HG03159 (cell line): ENCODE data around the gene UNC119B.
"Not testable (repeated sequence)": the region's sequence is repeated elsewhere in the genome, so short reads cannot be mapped to it uniquely, and the experiment has no call there.

Source experiments
- ATAC-seq: cut with Tn5 transposase; IDR thresholded peaks from one replicate; pipeline ENCODE4 v1.9.1; 2021; ENCODE audit warnings: mild to moderate bottlenecking, moderate library complexity; ENCODE audit not compliant: unreplicated experiment

The UNC119B gene

DNA sequence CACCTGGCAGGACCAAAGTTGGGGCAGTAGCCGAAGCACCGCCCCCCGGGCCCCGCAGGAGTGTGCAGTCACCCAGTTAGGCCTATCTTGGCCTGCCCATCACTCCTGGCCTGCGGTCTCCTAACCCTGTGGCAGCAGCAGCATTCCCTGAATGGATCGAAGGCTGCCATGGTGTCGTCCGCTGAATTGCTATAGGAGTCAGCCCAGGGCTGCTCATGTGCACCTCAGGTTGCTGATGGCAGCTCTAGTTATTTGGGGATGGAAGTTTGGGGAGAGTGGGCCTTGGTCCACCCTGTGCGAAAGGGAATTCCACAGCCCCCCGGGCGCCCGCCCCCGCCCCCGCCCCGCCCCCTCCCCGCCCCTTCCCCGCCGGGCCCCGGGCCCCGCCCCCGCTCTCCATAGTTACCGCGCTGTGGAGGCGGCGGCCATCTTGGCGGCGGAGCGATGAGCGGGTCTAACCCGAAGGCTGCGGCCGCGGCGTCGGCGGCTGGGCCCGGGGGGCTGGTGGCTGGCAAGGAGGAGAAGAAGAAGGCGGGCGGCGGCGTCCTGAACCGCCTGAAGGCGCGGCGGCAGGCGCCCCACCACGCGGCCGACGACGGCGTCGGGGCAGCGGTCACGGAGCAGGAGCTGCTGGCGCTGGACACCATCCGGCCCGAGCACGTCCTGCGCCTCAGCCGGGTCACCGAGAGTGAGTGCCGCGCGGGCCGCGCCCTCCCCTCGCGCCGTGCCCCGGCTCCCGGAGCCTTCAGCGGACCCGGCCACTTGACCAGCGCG is at the start of gene UNC119B:
UNC119B (plus strand) TSS at position 428 of the 774 bp plus-strand sequence; CDS start at position 445, 17 bp downstream.
- ATAC-seq: peak; percentile 62

DNA sequence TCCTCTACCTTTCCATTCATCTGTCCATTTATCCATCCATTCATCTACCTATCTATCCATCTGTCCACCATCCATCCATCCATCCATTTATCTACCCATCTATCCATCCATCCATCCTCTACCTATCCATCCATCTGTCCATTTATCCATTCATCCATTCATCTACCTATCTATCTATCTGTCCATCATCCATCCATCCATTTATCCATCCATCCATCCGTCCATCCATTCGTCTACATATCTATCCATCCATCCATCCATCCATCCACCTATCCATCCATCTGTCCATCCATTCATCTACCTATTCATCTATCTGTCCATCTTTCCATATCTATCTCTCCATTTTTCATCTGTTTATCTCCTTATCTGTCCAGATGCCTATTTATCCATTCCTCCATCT is 48.8 kb upstream of the UNC119B start:
- no peak for ATAC-seq

DNA sequence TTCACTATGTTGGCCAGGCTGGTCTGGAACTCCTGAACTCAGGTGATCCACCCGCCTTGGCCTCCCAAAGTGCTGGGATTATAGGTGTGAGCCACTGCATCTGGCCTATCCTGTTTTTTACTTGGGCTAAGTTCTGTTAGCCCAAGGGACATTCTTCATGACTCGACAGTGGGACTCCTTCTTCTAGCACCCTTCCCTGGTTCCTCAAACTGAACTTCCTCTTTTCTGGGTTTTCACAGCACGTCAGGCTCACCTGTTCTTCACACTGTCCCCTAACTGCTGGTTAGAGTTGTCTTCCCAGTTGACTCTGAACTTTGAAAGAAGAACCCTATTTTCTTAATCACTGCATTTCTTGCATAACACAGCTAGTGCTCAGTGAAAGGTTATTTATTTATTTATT is 47.4 kb upstream of the UNC119B start:
- no peak for ATAC-seq

DNA sequence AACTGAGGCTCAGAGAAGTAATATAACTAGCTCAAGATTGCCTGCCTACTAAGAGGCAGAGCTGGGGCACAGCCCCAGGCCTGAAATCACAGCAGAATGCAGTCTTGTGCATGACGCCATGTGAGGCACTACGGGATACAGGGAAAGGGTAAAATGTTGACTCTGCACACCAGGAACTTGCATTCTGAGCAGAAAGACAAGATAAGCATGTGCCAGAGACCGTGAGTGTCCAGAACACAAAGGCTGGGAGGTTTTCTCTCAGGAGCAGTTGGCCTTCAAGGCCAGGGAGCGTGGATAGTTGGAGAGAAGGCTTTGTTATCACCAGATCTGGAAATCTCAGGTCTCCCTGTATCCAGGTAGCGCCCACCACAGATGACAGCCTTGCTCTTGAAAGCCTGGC is 46.5 kb upstream of the UNC119B start:
- ATAC-seq: no peak

DNA sequence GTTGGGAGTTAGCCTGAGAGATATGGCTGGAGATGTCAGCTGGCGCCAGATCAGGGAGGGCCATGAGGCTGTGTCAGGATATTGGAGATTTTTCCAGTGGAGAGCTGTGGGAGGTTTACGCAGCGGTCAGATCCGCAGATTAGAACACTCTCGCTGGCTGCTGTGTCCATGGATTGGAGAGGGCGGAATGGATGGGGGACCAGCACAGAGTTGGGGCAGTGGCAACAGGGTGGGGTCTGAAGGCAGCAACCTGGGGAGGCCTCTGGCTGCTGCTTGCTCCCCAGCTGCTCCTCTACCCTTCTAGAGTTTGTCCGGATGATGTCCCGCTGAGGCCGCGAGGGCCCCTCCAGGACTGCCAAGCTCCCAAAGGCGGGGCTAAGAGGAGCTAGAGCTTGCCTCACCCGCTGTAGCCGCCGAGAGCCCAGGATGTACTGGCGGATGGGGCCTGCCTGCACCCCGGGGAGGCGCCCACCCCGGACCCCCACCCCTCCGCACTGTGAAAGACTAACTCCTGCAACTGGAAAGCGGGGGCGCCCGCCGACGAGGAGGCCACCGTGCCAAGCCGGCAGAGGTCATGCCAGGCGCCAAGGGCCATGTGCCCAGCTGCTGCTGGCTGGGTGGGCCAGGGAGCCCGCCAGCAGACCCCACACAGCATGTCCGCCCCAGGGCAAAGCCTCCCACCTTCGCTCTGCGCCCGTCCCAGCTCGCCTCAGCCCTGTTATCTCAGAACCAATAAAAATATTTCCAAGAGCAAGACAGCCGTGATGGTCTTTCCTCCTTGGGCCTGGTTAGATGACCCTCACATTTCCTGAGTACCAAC is 43.5 kb upstream of the UNC119B start:
- no peak for ATAC-seq

DNA sequence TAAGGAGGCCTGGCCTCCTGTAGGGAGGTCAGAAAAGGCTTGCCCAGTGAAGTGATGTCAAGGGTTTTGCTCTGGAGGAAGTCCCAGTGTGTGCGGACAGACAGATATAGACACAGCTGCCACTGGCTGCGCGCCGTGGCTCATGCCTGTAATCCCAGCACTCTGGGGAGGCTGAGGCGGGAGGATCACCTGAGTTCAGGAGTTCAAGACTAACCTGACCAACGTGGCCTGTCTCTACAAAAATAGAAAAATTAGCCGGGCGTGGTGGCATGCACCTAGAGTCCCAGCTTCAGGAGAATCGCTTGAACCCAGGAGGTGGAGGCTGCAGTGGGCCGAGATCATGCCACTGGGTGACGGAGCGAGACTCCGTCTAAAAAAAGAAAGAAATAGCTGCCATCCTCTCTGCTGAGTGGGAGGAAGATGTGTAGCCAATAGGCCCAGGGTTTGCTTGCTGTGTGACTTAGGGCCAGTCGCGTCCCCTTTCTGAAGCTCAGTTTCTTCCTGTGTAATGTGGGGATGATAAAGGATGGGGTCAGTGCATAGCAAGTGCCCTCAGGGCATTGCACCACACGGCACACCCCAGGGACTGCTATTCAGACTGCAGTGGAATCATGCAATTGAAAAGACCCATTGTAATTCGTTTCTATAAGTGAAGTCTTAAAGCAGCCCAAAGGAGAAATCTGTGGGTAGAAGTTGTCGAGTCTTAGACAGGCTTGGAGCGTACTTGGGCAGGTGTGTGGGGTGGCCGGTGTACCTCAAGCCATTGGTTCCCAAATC is 42.0 kb upstream of the UNC119B start:
- no peak for ATAC-seq

DNA sequence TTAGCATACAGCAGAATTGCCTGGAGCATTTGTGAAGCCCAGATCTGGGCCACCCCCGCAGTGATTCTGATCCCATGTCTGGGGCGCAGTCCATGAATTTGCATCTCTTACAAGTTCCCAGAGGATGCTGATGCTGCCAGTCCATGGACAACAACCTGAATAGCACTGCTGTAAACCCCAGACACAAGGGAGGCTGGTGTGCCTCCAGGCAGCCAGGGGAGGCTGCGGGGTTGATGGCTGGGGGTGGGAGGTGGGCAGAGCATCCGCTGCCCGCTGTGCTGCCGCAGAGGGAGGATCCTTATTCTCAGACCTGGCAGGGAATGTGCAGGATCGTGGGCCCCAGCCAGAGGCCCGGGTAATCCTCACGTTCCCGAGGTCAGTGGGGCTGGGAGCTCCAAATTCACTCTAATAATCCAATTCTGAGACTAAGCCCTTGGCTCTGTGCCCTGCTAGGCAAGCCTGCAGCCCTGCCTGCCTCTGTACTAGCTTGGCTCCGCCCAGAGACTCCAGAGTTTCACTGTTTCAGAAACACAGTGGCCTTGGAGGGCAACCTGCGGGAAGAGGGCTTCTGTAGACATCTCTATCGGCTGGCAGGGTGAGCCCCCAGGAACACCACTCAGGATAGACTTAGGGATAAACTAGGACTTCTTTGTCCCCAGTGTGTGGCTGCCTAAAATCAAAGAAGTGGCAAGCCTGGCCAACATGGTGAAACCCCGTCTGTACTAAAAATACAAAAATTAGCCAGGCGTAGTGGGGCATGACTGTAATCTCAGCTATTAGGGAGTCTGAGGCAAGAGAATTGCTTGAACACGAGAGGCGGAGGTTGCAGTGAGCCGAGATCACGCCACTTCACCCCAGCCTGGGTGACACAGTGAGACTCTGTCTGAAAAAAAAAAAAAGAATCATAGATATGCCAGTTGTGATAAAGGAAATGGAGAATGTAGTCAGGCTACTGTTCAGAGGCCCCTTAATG is 41.1 kb upstream of the UNC119B start:
- ATAC-seq: peak; percentile 58

DNA sequence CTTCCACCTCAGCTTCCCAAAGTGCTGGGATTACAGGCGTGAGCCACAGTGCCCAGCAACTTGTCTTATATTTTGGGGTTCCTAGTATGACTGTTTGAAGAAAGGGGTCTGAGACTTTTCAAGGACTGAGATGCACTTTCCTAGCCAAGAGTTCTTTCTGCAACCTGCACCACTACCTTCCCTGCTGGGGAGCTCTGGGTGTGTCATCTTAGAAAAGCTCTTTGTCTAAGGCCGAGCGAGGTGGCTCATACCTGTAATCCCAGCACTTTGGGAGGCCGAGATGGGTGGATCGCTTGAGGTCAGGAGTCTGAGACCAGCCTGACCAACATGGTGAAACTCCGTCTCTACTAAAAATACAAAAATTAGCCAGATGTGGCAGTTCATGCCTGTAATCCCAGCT is 40.0 kb upstream of the UNC119B start:
- not testable (repeated sequence) for ATAC-seq

DNA sequence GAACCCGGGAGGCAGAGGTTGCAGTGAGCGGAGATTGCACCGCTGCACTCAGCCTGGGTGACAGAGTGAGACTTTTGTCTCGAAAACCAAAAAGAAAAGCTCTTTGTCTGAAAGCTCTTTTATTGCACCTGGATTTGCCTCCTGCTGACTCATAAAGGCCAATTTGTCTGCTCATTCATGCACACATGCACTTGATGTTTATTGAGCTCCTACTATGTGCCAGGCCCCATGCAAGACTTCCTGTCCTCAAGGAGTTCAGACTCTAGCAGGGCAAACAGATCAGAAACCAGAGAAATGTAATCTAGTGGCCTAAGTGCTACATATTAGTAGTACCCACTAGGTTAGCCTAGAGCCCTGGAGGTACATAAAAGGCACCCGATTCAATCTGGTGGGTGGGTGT is 39.6 kb upstream of the UNC119B start:
- ATAC-seq: no peak

DNA sequence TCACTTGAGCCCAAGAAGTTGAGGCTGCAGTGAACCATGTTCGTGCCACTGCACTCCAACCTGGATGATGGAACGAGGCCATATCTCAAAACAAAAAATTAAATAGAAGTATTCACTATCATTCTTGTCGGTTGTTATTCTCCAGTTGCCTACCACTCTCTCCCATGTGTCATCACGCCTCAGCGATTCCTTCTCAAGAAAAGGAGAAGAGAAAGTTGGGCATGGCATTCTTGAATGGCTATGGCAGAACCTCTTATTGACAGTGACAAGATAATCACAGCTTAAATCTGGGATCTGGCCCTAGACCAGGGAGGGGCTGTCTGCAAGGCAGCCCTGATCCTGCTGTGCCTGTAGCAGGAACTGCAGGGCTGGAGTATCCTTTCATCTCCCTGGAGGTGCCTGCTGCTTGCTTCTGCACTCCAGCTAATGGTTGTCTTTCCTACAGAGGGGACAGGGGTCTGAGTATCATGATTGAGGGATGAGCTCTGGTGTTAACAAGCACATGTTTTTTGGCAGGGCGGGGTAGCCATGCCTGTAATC is 36.1 kb upstream of the UNC119B start:
- no peak for ATAC-seq

DNA sequence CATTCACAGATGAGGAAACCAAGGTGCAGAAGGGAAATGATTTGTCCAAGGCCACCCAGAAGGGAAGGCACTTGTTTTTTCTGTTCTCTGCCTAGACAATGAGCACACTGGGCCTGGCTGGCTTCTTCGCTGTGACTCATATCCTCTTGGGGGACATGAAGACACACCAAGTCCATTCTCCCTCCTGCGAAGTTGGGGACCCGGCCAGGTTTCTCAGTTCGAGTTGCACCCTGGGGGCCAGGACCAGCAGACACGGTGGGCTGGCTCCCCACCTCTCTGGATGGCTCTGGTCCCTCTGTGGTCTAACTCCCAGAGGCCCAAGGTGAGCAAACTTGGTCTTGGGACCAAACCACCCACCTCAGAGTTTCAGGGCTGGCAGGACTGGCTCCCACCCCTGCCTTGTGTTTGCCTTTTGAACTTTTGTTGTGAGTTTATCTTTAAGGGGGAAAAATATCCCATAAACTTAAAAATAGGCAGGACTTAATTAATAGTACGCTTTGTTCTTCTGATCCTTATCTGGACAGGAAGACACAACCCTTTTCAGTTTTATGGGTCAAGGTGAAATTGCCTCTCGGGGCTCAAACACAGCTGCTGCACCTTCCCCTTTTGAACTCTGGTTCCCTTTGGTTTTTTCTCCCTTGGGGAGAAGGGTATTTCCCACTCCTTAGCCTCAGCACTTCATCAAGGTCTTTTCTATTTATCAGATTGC is 32.3 kb upstream of the UNC119B start:
- peak; percentile 66 for ATAC-seq

DNA sequence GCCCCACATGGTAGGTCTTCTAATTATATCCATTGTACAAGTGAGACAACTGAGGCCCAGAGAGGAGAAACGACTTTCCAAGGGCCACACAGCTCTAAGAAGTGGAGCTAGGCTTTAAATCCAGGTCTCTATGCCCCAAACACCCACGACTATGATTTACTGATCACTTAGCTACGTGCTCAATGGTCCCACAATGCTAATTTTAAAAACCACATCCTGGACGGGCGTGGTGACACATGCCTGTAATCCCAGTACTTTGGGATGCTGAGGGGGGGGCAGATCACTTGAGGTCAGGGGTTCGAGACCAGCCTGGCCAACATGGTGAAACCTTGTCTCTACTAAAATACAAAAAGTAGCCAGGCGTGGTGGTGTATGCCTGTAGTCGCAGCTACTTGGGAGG is 31.7 kb upstream of the UNC119B start:
- no peak for ATAC-seq

DNA sequence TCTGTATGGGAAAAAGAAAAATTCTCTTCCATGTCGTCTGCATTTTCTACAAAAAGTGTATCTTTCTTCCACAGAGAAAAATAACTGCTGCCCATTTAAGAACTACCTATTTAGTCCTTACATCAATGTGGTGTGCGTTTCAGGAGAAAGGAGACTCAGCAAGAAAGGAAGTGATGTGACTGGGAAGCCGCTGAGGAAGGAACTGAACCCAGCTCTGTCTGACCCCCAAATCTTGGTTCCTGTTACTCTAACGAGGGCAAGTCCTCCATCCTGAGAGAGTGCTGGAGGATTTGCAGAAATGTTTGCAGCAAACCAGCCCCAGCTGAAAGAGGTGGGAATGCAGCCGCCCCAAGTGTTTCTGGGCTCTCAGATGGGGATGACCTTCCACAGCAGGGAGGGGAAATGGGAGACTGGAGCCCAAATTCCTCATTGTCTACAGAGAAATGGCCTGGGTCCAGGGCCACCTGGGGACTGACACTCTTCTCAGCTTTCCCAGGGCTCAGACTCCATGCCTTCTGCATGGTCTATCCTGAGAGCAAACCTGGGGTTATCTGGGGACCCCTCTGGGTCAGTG is 30.0 kb upstream of the UNC119B start:
- no peak for ATAC-seq

DNA sequence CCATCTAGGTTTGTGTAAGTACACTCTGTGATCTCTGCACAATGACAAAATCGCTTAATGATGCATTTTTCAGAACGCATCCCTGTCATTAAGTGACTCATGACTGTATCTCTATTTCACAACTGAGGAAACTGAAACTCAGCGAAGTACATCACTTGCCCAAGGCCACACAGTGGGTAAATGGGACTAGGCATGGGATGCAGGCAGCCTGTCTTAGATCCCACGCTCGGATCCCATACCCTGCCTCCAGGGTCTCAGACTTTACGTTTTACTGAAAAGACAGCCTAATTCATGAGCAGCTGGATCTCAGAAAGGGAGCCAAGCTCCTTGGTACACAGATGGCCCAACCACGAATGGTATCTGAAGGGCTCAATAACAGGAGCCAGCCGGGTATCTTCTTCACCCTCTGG is 25.7 kb upstream of the UNC119B start:
- peak; percentile 0 for ATAC-seq

DNA sequence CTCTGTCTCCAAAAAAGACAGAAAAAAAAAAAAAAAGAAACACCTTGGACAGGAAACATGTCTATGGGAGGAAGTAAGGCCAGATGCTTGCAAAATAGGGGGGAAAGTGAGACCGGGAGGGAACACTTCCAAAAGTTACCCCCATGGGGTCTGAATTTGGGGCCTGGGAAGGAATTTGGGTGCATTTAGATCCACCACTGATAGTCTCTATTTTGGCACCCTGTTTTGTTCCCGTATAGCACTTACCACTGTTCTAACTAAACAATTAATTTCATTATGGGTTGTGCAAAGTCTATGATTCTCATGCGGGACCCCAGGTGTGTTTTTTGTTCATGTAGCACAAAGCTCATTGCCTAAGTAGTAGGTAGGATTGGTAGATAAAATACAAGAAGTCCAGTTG is 24.7 kb upstream of the UNC119B start:
- no peak for ATAC-seq

DNA sequence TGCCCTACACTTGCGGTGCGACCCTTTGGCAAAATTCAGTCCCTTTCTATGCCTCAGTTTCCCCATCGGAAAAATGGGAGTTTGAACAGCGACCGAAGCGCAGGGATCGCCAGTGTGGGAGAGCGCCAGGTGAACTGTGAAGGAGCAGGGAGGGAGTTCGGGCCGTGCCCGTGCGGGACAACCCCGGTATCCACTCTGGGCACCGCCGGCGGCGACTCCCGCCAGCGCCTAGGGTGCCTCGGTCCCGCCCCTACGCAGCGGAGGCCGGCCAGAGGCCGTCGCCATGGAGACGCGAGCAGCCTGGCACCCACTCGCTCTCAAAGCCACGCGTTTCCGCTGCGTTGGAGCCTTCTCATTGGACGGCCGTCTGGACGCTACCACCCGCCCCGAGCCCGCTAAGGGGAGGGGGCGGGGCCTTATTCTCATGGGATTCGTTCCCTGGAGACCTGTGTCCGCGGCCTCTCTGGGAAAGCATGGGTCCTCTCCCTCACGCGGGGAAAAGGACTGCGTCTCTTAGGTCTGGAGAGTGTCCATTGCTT is 24.0 kb upstream of the UNC119B start:
- ATAC-seq: peak; percentile 66

DNA sequence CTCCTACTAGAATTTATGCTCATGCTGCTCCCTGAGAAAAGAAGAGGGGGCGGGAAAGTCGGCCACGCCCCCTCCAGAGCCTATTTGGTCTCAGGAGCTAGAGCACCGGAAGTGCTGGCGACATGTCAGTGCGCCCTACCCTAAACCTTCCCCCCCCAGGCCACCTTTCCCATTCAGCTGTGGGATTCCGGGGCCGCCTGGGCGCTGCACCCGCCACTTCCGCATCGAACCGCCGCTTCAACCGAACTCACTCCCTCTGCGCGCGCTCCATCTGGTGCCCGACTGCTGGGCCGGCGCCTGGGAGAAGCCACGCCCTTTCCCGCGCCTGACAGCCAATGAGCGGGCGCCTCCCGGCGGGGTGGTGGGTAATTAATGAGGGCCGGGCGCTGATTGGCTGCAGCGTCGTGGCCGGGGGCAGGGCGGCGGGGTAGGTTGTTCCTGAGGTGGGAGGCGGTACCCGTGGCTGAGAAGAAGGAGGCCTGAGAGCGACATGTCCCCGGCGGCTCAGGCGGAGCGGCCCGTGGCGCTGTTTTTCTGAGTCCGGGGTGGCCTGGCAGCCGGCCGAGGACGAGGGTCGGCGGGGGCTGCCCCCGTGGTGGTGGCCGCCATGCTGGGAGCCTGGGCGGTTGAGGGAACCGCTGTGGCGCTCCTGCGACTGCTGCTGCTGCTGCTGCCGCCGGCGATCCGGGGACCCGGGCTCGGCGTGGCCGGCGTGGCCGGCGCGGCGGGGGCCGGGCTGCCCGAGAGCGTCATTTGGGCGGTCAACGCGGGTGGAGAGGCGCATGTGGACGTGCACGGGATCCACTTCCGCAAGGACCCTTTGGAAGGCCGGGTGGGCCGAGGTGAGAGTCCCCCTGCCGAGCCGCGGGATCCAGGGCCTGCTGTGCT is 23.3 kb upstream of the UNC119B start, which contains the start of gene MLEC:
MLEC (plus strand) TSS at position 460 of the 888 bp plus-strand sequence; CDS start at position 608, 148 bp downstream.
- ATAC-seq: peak; percentile 60
